ENCODE results near the gene PLTP.
A peak's percentile ranks its signal among the peaks of the same experiment; 100 is the strongest.
"Not testable (repeated sequence)": the region's sequence is repeated elsewhere in the genome, so short reads cannot be mapped to it uniquely, and the experiment has no call there.

Gene PLTP

DNA sequence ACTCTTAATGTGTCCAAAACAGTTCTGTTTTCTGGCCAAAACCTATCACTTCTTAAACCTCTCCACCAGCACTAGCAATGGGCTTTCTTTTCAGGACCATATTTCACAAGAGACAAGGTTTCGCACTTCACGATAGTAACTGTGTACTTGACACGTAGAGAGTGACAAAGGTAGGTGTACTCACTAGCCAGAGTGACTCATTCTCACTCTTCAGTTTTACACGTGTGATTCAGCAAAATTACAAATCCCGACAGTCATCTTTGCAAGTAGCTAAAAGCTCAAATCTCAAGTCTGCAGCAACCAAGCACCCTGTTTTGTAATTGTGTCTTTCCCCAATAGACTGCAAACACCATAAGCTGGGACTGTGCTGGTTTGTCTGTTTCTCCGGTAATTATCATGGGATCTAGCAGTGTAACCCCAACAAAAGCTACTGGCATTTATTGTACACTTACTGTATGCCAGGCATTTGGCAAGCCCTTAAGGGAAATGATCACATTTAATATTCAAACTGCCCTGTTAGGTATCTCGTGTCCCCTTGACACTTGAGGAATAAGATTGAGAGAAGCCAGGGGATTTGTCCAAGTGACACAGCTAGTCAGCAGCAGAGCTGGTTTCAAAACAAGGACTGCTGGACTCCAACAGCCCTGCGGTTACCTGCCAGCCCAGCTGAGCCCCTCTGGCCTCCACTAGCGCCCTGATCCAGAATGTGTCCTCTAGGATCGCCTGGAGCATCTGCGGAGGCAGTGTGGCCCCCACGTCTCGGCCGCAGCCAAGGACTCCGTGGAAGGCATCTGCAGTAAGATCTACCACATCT lies 32.4 kb upstream of the PLTP start:
- no peak for DNase-seq

DNA sequence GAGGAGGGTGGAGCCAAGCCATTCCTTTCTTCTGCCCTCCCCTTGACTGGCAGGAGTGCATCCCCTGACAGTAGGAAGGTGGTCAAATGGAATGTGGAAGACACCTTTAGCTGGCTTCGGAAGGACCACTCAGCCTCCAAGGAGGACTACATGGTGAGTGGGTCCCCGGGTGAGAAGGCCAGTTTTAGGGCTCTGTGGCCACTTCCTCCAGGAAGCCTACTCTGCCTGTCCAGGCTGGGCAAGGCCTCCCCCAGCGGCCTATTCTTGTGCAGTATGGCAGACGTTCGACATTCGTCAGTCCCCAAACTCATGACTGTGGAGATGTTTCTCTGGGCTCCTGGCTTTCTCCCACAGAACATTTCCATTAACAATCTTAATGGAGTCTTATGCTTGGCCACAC lies 31.7 kb upstream of the PLTP start:
- no peak for DNase-seq

DNA sequence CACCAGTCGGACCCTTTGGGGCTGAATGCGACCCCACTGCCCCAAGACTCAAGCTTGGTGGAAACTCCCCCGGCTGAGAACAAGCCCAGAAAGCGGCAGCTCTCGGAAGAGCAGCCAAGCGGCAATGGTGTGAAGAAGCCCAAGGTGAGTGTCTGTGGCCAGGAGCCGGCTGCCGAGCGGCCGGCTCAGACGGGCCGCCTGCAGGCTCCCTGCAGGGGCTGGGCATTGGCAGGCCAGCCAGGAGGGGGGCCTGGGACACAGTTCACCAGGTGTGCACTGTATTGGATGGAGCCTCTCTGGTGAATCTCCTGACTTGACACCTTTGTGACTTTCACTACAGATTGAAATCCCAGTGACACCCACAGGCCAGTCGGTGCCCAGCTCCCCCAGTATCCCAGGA lies 28.5 kb upstream of the PLTP start:
- no peak for DNase-seq

DNA sequence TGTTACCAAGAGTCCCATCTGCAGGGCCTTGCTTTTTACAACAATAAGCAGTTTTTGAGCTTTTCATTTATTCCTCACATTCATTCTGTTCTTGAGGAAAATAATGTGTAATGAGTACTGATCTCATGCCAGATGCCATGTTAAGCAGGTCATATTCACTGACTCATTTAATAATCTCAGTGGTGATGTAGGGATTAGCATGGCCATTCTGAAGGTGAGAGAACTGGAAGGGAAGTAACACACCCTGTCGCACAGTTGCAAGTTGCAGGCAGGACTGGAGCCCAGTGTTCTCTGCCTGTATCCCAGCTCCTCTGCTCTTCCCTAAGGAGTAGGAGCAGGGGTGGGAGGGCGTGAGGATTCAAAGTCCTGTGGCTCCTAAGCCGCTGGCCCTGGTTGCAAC lies 28.1 kb upstream of the PLTP start:
- DNase-seq: no peak

DNA sequence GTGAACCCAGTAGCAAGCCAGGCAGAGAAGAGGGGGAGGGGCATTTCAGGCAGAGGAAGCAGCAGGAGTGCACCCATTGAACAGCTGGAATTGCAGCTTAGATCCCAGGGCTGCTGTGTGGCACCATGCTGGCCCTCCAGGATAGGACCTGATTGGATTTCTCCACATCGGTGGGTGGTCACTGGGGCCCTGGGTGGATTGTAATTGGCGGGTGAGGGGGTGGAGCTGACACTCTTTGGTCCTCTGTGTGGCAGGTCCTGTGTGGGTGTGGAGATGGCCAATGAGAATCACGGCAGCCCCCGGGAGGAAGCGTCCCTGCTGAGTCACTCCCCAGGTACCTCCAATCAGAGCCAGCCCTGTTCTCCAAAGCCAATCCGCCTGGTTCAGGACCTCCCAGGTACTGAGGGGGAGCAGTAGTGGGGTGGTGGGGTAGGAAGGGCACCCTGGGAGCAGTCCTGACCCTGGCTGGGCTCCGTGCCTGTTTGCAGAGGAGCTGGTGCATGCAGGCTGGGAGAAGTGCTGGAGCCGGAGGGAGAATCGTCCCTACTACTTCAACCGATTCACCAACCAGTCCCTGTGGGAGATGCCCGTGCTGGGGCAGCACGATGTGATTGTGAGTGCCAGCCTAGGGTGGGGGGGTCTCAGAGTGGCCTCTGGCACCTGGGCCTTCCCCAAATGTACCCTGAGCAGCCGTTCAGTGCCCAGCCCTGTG lies 26.9 kb upstream of the PLTP start:
- no peak for DNase-seq

DNA sequence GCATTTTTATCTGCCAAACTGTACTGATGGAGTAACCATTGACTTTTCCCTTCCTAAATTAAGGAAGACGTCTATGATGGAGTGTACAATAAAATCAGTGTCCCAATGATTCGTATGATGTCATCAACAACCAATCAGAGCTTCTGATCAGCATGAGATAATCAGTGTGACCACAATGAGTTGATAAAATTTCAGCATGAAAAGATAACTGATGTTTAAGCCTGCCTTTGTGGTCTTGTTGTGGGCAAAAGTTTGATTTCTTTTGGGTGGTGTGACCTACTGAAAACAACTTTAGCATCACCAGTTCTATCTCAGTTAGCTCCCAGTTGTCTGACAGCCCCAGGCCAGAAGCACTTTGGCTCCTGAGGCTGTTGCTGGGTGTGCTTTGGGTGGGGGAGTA lies 25.8 kb upstream of the PLTP start:
- no peak for DNase-seq

DNA sequence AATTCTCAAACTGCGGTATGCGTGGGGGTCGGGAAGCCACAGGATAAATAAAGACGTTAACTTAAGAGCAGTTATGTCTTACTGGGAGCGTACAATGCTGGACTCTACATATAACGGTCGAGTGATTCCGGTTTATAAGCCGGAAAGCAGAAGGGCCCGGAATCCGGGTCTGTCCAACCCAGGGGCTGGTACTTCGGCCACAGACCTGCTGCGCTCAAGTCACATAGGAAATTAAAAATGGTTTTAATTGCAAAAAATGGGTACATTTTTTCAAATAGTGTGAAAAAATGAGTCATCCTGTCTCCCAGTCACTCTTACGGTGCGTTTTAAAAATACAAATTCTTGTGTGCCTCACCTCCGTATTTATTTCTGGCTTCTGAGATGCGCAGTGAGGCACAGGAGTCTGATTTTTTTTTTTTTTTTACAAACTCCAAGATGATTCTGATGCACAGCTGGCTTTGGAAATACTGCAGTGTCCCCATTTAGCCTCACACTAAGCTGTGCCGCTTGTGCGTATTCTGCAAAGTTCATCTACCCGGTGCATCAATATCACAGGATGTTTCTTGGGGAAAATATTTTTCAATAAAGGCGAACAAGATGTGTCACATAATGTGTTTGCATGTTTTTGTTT lies 23.6 kb upstream of the PLTP start:
- DNase-seq: no peak

DNA sequence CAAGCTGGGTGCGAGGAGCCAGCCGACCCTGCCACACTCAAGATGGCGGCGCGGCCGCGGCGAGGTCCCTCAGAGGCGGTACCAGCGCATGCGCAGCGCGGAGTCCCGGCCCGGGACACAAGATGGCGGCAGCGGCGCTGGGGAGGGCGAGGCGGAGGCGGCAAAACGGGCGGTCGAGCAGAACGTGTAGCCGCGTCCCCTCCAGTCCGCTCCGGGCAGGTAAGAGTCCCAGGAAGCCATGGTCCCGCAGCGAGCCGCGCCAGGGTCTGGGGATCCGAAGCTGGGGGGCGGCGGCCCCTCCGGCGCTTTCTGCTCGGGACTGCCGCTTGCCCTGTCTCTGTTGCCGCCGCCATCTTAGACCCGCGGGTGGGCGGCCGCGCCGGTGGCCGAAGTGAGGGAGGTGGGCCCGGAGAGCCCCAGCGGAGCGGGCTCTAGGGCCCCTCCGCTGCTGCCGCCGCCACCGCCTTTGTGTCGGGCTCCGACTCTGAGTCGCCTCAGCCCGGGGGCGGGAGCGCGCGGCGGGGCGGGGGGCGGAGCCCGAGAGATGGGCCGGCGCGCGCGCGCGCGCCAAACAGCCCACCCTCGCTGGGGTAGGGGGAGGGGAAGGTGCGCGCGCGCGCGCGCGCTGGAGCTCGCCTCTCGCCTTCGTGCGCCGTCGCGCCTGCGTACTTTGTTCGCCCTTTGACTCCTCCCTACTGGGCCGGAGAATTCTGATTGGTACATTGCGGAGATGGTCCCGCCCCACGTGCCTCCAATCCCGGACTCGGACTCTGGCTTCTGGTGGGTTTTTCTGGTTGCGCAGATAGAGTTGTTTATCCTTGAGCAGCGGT lies 22.8 kb upstream of the PLTP start, which contains the start of gene PCIF1:
Gene PCIF1, plus strand, starts transcription at position 98 of the 830 bp plus-strand sequence. CDS start 4,317 bp downstream, outside the sequence.
- peak; percentile 99 for DNase-seq

DNA sequence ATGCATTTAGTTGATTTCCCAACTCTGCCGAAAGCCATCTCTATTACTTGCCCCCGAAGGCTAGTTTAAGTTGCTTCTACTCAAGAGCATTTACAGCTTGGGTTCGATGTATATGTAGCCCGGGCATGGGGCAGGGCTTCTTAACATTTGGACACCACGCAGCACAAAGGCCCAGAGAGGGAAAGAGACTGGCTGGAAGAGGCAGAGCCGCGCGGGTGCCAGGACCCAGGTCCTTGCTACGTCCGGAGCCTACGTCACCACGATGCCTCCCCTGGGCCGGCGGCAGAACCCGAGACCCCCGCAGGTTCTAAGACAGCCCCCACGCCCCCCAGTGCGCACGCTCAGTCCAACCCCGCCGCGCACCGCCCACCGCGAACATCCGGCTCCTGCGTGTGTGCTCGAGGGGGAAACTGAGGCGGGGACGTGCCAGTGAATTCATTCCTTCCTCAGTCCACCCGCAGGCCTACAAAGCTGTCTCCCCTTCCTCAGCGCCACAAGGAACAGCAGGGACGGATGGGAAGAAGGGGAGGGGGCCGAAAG lies 22.2 kb upstream of the PLTP start:
- no peak for DNase-seq

DNA sequence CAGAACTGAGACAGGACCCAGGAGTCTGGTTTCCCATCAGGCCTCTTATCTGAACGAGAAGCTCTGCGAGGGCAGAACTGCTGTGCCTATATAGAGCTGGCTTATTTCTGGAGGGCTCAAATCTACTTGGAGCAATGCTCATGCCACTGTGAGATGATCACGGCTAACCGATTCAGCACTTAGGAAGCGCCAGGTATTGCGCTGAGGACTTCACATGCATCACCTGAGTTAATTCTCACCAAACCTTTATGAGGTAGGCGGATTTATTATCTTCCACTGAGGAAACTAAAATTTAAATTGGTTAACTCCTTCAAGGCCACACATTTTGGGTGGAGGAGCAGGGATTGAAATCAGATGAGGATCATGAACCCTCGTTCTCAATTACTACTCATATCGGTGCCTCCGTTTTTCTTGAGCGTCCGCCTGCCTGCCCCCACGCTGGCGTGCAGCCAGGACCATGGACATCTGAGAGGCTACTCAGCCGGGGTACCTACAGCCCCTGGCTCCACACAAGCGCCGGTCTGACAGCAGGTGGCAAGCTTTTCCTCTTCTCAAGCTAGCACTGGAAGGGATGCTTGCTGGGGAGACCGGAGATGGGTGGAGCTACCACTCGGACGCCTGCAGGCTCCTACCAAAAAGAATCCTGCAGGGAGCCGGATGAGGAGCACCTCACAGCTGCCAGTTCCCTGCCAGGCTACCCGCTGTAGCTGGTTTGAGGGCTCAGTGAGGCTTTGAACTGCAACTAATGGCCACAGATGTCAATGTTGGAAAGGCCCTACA lies 21.5 kb upstream of the PLTP start:
- DNase-seq: peak; percentile 73 to 78

DNA sequence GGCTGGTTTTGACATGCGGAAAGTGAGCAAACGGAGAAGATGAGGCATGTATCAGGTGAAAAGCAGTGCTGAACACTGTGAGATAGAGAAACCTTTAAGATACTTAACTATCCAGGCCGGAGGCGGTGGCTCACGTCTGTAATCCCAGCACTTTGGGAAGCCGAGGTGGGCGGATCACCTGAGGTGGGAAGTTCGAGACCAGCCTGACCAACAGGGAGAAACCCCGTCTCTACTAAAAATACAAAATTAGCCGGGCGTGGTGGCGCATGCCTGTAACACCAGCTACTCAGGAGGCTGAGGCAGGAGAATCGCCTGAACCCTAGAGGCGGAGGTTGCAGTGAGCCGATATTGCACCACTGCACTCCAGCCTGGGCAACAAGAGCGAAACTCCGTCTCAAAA lies 19.7 kb upstream of the PLTP start:
- not testable (repeated sequence) for DNase-seq

DNA sequence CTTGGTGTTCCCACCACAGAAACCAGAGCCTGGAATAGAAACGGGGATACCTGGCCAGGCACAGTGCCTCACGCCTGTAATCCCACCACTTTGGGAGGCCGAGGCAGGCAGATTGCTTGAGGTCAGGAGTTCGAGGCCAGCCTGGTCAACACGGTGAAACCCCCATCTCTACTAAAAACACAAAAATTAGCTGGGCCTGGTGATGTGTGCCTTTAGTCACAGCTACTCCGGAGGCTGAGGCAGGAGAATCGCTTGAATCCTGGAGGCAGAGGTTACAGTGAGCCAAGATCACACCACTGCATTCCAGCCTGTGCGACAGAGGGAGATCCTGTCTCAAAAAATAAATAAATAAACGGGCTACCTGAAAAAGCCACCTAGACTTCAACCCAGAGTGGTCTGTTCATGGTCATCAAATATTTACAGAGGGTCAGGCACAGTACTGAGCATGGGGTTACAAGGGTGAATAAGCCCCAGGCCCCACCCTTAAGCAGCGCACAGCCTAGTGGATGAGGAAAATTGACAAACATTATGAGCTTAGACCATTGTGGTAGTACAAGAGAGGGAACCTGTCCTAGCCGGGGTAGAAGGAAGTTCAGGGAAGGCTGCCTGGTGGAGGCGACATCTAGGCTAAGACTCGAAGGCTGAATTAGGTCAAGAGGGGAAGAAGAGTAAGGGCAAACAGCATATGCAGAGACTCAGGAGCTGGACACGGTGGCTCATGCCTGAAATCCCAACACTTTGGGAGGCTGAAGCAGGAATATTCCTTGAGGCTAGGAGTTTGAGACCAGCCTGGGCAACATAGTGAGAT lies 15.3 kb upstream of the PLTP start:
- DNase-seq: no peak

DNA sequence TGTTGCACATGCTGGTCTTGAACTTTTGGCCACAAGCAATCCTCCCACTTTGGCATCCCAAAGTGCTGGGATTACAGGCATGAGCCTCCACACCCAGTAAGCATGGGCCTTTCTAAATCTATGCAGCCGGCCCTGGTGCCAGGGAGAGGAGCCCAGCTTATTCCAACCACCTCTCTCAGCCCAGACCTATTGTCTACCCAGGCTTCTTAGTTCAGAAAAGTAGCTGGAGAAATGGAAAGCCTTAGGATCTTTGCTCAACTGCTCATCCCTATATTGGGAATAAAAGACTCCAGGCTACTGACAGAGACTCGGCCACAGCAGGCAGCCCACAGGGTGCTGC lies 14.7 kb upstream of the PLTP start:
- no peak for DNase-seq

DNA sequence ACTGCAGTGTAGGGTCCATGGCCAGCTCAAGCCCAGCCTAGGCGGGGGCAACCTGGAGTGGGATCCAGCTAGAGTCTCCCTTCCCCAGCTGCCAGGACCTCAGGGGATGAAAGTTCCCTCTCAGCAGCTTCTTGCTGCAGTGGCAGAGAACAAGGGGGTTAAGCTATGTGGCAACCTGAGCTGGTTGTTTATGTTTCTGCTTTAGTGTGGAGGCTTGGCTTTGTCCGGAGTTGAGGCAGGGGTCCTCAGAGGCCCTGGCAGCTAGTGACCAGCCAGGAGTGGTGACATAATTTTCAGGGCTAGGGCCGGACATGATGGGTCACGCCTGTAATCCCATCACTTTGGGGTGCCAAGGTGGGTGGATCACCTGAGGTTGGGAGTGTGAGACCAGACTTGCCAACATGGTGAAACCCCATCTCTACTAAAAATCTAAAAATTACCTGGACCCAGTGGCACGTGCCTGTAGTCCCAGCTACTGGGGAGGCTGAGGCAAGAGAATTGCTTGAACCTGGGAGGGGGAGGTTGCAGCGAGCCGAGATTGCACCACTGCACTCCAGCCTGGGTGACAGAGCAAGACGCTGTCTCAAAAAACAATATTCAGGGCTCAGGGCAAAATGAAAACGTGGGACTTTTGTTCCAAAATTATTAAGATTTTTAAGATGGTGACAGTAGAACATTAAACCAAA lies 14.0 kb upstream of the PLTP start:
- no peak for DNase-seq

DNA sequence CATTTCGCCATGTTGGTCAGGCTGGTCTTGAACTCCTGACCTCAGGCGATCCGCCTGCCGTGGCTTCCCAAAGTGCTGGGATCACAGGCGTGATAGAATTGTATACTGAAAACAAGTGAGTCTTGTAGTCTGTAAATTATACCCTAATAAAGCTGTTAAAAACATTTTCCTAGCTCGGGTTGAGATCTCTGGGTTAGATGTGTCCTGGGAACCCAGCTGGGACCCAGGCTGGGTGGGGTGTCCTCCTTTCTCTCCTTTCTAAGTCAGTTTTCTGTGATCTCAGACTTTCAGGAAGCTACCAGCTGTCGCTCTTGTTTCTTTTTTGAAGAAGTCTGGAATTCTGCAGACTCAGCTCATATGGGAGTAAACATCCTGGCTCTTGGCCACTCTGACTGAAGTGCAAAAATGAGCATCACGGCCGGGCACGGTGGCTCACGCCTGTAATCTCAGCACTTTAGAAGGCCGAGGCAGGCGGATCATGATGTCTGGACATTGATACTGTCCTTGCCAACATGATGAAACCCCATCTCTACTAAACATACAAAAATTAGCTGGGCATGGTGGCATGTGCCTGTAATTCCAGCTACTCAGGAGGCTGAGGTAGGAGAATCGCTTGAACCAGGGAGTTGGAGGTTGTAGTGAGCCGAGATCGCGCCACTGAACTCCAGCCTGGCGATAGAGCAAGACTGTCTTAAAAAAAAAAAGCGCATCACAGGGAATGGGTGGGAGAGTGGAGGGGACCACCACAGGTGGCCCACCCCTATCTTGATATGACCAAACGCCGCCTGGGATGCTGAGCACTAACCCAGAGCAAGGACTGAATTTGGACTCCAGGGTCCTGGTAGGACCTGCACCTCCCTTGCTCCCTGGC lies 12.7 kb upstream of the PLTP start:
- DNase-seq: no peak

DNA sequence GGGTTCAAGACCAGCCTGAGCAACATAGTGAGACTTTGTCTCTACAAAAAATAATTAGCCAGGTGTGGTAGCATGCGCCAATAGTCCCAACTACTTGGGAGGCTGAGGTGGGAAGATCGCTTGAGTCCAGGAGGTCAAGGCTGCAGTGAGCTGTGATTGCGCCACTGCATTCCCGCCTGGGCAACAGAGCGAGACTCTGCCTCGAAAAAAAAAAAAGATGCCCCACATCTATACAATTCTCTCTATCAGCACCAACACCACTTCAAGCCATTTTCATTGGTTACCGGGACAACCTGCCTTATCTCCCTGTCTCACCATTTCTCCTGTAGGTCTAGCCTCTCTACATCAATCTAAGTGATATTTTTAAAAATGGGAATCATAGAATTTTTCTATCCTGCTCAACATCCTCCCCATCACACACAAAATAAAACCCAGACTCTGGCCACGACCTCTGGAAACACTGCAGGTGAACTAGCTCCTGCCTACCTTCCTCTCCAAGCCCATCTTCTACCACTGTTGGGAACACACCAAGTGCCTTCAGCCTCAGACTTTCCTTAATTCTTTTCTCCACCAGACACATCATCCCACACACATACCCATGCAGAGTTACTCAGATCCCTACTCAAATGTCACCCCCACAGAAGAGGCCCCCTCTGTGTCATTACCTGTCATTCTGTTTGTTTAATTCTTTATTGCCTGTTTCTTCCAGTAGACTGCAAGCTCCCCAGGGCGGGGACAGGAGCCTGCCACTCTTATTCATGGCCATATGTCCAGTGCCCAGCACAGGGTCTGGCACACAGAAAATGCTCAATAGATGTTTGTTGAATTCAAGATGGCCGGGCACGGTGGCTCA lies 9.6 kb upstream of the PLTP start:
- DNase-seq: no peak

DNA sequence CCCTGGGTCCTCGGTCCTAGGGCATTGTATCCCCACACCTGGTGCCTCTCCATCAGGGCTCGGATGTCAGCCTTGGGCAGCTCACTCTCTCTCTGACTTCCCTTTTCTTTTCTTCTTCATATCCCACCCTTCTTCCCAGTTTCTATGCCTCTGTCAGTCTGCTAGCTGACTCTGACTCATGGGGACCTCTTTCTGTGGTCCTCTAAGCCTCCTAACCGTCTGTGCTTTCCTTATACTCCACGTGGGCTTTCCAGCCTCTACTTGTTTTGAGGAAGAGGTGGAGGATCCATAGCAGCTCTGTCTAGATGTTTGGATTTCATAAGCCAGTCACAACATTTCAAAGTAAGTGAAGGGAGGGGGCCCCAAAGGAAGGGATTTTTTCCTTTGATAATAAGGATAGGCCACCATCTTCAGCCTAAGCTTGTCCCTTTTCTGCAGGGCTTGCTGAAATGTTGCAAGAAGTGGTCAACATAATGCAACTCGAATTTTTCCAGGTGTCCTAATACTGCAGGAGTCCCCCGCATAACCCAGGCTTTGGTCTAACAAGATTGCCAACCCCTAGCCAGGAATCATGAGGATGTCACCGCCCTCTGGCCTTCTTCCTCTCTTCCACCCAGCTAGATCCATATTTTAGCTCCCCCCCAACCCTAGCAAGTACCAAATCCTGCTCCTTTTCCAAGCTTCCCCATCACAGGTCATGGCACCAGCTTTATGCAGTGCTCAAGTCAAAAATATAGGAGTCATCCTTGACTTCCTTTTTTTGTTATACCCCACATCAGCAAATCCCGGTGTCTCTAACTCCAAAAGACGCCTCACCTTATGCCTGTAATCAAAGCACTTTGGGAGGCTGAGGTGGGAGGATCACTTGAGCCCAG lies 8.7 kb upstream of the PLTP start:
- DNase-seq: no peak

Data from activated T-cell treated with anti-CD3 and anti-CD28 coated beads, Interleukin-2, amount 50 U/mL, for 48 hours (primary cell).